GM19351 (cell line): ENCODE results near the gene LENG9.
"Not testable (repeated sequence)": the region's sequence is repeated elsewhere in the genome, so short reads cannot be mapped to it uniquely, and the experiment has no call there.

Experiments used
- ATAC-seq: cut with Tn5 transposase; IDR thresholded peaks from one replicate; pipeline ENCODE4 v1.9.1; 2021; ENCODE audit warnings: mild to moderate bottlenecking, moderate library complexity; ENCODE audit not compliant: unreplicated experiment

LENG9 gene

DNA sequence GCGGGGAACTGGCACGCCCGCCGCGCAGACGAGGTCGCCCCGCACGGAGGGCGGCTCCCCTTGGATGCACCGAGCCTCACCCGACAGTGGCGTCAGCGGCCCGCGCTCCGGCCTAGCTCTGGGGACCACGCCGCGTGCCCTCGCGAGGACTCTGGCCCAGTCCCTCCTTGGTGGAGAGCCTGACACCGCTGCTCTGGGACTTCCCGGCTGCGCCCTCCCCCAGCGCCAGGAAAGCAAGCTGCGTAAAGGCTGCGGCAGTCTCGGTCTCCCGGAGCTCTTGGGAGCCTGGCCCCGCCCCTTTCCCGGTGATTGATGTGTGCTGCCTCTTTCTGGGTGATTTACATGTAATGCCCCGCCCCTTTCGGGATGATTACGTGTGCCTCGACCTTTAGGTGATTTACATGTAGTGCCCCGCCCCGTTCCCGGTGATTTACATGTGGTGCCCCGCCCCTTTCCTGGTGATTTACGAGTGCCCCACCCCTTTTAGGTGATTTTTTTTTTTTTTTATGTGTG is at the start of gene LENG9:
Gene LENG9 (minus strand): TSS at position 248 of the 513 bp plus-strand sequence. CDS start 252 bp downstream, outside the sequence.
- peak; percentile 52 for ATAC-seq

DNA sequence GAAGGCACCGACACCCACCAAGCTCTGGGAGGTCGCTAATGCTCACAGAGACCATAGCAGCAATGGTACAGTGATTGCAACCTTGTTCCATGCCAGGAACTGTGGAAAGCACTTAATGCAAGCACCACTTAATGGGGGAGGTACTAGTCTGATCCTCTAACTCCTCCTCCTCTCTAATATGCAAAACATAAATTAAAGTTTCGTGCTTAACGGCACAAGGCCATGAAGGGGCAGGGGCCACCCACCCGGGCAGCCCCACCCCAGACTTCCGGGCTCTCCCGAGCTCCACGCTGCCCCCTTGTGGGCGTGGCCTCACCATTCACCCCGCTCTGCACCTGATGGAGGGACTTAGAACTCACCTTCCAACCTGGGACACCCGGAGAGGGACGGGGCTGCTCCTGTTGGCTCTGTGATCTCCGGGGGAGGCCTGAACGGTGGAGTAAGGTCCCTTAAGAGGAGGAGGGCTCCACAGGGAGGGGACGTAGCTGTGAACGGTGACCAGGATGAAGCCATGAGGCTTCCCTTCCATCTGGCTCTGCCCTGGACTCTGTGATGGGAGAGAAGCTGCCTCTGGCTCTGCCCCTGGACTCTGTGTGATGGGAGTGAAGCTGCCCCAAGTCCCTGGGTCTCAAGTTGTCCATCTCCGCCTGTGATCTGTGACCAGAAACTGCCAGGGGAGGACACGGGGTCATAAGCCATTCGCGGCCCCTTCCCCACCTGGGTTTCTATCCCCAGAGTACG is 45.8 kb upstream of the LENG9 start:
- not testable (repeated sequence) for ATAC-seq

DNA sequence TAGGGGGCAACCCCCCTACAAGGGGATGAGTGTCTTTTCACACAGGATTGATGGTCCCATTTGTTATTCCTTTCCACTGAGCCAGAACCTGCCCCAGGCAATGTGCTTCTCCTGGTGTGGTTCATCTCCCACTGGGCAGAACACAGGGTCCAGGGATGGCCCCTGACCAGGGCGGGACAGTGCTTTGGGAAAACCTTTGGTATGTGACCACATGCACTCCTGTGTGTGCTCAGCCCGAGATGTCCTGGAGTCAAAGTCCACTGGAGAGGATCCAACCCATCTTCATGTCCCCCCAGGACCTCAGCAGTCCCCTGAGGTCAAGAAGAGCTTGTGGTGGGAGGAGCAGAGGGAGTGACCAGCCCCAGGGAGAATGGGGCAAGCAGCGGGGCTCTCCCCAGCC is 44.9 kb upstream of the LENG9 start:
- not testable (repeated sequence) for ATAC-seq

DNA sequence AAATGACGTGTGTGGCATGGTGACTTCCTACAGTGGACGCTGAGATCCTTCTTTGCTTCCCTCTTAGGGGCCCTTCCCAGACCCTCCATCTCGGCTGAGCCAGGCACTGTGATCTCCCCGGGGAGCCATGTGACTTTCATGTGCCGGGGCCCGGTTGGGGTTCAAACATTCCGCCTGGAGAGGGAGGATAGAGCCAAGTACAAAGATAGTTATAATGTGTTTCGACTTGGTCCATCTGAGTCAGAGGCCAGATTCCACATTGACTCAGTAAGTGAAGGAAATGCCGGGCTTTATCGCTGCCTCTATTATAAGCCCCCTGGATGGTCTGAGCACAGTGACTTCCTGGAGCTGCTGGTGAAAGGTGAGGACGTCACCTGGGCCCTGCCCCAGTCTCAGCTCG is 44.2 kb upstream of the LENG9 start:
- no peak for ATAC-seq

DNA sequence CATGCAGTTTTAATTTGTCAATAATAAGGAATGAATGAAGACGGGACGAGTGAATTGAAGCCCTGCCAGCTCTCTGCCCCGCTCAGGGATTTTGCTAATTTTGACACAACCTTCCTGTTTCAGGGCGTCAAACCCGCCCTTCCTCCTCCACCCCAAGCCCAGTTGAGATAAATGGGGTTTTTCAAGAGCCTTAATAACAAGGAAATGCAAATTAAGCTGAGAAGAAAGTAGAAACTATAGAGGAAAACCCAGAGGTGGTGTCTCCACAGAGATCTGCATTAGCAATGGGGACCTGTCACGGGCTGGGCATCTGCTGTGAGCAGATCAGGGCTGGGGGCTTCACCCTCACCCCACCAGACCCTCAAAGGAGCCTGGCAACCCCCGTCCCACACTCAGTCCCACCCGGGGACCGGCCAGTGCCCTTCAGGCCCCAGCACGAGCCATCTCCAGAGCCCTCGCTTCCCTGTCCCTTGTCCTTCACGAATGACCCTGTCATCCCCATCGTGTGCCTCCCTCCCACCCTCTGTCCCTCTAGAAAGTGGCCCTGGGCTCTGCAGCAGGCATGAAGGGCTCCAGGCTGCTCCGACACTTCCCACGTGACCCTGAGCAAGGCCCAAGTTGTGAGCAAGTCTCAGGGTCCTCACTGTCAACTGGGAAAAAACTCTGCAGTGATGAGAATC is 43.6 kb upstream of the LENG9 start:
- not testable (repeated sequence) for ATAC-seq

DNA sequence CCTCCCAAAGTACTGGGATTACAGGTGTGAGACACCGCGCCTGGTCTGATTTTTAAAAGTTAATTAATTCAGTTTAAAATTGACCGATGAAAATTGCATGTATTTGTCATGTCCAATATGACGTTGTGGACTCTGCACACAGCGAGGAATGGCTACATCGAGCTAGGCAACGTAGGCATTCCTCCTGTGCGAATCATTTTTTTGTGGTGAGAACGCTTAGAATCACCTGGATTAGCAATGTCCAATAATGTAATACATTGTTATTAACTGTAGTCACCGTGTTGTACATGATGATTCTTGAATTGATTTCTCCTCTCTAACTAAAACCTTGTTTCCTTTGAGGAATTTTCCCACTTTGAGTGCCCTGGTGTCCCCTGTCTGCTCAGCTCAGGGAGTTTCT is 42.5 kb upstream of the LENG9 start:
- no peak for ATAC-seq

DNA sequence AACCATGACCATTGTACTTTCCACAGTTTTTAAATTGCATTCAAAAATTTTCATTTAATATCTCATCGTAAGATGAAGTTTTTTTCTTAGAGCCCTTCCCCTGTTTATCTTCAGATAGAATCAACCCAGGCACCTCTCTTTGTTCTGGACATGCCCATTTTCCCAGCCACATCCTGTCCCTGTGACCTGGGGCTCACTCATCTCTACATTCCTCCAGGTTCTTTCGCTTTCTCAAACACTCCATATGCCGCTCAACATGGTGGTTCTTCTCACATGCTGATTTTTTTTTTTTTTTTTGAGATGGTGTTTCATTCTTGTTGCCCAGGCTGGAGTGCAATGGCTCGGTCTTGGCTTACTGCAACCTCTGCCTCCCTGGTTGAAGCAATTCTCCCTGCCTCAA is 42.0 kb upstream of the LENG9 start:
- not testable (repeated sequence) for ATAC-seq

DNA sequence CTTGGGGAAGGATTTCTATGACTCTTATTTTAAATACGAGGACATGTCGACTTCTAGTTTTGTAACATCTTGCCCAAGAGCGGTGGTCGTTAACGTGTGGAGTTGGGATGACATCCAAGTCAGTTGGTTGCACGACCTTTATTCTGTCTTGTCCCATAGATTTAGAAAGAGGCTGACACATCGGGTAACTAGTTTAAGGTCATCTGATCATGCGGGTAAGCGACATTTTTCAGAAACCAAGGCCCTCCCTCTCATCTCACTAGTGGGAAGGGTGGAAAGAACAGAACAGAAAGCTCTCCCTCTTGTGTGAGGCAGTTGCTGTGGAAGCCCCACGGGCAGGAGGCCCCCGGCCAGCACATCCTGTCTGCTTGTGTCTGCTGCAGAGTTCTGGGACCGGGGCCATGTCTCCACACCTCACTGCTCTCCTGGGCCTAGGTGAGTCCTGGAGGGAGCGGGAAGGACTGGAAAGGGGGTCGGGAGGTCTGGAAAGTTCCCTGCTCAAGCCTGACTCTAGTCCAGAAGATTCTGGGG is 39.0 kb upstream of the LENG9 start, which contains the start of gene LAIR2:
Gene LAIR2 (plus strand): TSS at position 314 of the 531 bp plus-strand sequence. CDS start 88 bp downstream, at position 402.
- no peak for ATAC-seq

DNA sequence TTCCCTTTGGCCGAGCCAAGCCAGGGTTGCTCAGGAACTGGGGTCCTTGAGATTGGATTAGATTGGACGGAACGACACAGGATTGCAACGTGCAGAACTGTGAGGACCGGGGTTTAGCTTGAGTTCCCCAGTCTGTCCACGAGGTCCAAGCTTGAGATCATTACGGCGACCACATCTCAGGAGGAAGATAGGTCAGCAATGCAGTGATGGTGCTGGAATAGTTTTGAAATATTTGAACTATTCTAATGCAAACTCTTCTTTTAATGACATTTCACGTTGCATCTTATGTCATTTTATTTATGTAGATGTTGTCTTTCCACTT is 34.8 kb upstream of the LENG9 start:
- not testable (repeated sequence) for ATAC-seq

DNA sequence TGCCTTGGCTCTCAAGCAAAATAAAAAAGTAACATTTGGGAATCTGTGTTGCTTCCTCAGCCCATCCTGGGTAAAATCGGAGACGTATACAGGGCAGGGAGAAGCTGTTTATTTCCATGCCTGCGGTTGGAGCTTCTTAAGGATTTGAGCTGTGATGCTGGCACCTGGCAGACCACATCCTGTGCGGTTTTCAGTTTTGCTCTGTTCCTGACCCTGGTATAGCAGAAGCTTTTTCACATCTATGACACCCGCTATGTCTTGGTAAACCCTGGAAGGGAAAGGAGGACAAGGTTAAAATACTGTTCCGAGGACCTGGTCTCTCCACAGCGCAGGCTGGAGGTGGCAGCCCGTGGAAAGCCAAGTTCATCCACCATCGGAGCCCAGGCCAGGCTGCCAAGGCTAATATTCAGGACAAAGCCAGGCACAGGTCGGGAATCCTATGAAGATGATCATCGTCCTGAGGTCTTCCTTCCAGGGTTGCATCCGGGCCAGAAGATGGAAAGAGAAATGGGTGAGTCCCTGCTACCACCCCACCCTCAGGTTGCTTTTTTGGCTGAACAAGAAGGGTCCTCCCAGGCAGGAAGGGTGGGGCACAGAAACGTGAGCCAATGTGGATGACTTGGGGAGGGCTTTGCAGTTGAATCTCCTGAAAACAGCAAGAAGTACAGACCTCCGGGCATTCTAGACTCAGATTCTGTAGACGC is 34.3 kb upstream of the LENG9 start:
- ATAC-seq = not testable (repeated sequence)

DNA sequence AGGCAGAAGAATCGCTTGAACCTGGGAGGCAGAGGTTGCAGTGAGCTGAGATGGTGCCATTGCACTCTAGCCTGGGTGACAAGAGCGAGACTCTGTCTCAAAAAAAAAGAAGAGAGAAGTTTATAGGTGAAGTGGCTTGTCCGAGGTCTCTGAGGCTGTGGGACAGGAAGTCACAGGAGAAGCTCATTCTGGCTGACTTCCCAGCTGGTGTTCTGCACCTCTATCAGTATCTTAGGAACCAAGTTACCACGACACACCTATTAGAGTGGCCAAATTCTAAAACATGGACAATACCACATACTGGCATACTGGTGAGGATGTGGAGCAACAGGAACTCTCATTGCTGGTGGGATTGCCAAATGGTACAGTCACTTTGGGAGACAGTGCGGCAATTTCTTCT is 31.7 kb upstream of the LENG9 start:
- not testable (repeated sequence) for ATAC-seq

DNA sequence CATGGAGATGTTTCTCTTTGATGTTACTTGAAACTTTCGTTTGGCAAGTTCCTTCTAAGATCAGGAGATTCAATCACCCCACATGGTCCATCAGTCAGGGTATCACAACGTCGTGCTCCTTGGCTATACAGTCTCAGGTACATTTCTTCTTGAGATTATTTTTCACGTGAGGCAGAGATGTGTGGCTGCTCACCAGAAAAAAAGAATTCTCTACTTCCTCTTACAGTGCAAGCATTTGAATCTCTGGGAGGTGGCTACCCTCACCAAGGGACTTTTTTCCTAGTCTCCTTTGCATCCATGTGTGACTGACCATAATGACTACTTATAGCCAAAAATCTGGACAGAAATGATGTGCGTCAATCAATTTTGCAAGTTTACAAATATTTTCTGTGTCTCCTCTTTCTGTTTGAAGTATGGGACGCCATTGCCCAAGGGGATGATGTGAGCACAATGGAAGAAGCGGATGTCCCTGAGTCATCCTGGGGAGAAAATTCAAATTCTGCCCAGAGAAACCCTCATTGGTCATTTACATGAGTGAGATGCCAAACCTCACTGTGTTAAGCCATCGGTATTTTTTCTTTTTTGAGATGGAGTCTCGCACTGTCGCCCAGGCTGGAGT is 30.5 kb upstream of the LENG9 start:
- no peak for ATAC-seq

DNA sequence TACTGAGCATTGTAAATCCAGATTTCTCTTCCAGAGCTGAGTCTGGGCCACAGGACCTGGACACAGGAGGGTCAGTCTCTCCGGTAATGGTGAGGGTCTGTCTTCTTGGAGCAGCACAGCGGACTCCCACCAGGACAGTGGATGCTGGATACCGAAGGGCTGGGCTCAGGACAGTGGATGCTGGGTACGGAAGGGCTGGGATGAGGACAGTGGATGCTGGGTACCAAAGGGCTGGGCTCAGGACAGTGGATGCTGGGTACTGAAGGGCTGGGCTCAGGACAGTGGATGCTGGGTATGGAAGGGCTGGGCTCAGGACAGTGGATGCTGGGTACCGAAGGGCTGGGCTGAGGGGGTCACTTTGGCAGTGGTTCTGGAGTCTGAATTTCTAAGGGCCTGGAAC is 29.5 kb upstream of the LENG9 start:
- not testable (repeated sequence) for ATAC-seq

DNA sequence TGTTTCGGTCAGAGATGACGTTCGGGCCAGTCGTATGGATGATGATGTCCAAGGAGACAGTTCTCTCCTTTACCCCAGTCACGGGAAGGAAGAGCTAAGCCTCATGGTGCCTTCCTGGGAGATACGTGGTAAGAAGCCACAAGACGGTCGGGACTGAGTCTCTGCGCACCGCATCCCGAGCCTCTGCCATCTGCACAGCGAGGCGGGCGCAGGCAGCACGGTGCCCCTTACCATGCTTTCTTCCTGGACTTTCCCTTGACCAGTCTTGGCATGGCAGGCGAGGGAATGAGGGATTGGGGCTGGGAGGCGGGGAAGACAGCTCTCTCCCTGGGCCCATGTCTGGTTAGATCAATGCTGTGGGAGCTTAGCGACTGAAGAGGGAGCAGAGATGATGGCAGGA is 29.0 kb upstream of the LENG9 start:
- ATAC-seq = no peak

DNA sequence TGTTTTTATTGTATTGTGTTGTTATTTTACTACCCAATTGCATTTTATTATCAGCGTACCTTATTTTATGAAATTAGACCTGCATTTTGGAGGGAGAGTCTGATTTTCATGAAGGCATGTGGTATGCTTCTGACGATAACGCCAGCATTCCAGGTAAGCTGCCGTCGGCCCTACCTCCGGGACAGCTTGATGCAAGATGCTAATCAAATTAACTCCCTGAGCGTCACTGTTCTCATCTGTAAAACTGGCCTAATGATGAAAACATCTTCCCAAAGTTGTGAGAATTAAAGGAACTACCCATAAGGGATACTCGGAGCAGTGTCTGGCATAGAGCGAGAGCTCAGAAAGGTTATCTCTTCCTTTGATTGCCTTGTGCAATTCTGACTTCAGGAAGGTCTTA is 26.2 kb upstream of the LENG9 start:
- ATAC-seq = no peak

DNA sequence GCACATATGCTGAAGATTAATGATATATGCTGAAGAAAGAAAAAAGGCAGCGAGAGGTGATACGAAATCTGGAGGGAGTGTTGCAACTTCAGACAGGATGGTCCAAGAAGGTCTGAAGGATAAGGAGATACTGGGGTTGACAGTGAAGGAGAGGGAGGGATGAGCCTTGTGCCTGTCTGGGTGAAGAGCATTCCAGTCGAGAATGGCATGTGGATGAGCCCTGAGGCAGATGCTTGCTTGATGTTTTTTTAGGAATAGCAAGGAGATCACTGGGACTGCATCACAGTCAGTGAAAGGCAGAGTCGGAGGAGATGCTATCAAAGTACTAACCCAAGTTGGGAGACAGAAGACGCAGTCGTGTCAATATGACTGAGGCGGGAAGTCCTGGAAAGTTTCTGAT is 25.8 kb upstream of the LENG9 start:
- ATAC-seq = no peak

DNA sequence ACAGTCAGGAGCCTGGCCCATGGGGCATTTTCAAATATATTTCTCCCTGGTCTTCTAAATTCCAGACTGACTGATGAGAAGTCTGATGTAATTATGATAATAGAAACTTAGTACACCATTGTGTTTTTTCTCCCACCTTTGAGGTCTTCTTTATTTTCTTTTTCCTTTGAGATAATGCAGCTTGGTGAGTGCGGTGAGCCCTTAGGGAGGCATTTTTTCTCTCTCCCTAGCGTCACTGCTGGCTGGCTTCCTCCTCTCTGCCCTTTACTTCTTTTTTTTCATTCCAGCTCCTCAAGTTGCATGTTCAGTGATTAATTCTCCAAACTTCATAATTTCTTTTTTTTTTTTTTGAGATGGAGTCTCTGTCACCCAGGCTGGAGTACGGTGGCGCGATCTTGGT is 22.3 kb upstream of the LENG9 start:
- ATAC-seq = no peak

DNA sequence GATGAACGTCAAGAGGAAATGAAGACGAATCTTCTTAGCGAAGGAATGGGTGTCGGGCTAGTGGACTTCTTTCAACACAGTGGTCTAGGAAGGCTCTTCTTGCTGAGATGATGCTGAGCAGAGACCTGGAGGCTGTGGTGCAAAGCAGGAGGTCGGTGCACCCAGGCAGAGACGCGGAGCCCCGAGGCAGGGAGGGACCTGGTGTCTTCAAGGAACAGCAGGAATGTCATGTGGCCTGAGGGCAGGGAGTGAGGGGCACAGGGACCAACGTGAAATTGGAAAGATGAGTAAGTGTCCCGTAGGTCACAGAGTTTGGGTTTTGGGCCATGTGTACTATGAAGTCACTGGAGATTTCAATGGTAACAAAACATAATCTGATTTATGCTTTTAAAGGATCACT is 20.9 kb upstream of the LENG9 start:
- no peak for ATAC-seq

DNA sequence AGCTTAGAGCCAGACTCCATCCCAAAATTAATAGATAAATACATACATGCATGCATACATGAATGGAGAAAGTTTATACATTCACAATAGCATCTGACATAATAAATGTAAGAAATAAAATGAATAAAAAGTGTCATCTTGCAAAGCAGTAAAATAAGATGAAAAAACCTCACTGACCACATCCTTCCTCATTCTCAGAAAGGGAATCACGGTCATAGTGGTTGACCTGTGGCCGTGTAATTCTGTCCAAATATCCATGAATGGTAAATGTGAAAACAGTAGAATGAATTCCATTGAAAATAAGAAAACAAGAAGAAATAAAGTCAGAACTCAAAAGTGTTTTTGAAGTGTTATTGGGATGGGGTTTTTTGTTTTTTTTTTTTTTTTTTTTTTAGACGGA is 19.3 kb upstream of the LENG9 start:
- ATAC-seq = no peak

DNA sequence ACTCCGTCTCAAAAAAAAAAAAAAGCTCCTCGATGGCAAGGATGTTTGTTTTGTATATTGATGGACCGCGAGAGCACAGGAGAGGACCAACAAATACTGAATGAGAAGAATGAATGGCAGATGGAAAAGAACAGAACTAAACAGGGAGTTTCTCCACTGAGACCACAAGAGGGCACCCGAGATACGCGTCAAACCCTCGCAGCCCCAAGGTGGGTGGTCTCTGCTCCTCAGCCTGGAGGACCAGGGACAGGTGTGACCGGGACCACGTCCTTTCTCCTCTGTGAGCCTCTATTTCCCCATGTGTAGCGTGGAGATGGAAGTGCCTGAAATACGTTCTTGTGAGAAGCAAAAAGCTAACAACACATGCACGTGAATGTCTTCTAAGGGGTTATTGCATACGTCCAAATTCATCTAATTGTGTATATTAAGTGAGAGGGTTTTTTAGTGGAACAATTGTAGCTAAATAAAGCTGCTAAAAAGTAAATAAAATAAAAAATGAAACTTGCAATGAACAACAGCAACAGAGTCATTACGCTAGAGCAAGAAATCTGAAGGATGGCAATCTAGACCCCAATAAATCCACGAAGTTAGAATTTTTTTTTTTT is 17.9 kb upstream of the LENG9 start:
- no peak for ATAC-seq

DNA sequence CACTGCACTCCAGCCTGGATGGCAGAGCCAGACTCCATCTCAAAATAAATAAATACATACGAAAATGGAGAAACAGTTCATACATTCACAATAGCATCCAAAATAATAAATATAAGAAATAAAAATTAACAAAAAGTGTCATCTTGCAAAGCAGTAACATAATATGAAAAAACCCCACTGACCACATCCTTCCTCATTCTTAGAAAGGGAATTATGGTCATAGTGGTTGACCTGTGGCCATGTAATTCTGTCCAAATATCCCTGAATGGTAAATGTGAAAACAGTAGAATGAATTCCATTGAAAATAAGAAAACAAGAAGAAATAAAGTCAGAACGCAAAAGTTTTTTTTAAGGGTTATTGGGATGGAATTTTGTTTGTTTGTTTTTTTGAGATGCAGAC is 16.5 kb upstream of the LENG9 start:
- no peak for ATAC-seq
